Mammary epithelial cell (primary cell): ENCODE measurements around the gene SRGAP2C.
"Not testable (repeated sequence)": the region's sequence is repeated elsewhere in the genome, so short reads cannot be mapped to it uniquely, and the experiment has no call there.

Experiments
- CTCF ChIP-seq, 2 donors: IDR thresholded peaks in 1 of 2; conservative IDR thresholded peaks in 1 of 2; 2 replicates each; pipeline ENCODE4 v1.5.1; 2011 to 2012; ENCODE audit warnings: inconsistent platforms in 2 of 2, low read length in 2 of 2, mild to moderate bottlenecking in 2 of 2, control low read depth in 1 of 2, low read depth in 1 of 2; ENCODE audit not compliant: insufficient read depth in 1 of 2; ENCODE audit errors: extremely low read depth in 1 of 2
- EZH2 ChIP-seq: IDR thresholded peaks from 2 replicates; pipeline ENCODE4 v1.6.1; 2012; ENCODE audit warnings: low read length, inconsistent platforms, borderline replicate concordance

GRCh38 chr1:121271143-121271715, 86.5 kb downstream of the SRGAP2C start:
- not testable (repeated sequence) for TF ChIP-seq CTCF (conservative IDR thresholded peaks at IDR 0.05 in 1 of 2, IDR thresholded peaks at IDR 0.05 in 1 of 2; ENCODE audit: extremely low read depth in 1 of 2, insufficient read depth in 1 of 2, low read depth in 1 of 2, low read length in 2 of 2); EZH2
